ENCODE data around the gene ALG12. TPM values are rescaled to one million over a fixed set of nuclear protein-coding genes. Genes with fewer than 3 reads are reported as not detected.

Gene ALG12
- total RNA-seq, 1 experiment from 2014 or later, result 13.9 TPM

- DNase-seq (ENCODE audit: low spot score), result peak; percentile 89
Measured at GRCh38 chr22:49930596-49931412, 12.6 kb upstream of the ALG12 start.

GRCh38 chr22:49929994-49930575 is 11.8 kb upstream of the ALG12 start:
- no peak for DNase-seq (ENCODE audit: low spot score)

- DNase-seq (ENCODE audit: low spot score), result no peak
Measured at GRCh38 chr22:49929211-49929979, 11.2 kb upstream of the ALG12 start.

GRCh38 chr22:49928555-49929210 is 10.4 kb upstream of the ALG12 start:
- no peak for DNase-seq (ENCODE audit: low spot score)

- DNase-seq (ENCODE audit: low spot score), result no peak
Measured at GRCh38 chr22:49928185-49928495, 9.9 kb upstream of the ALG12 start.

- no peak for DNase-seq (ENCODE audit: low spot score)
Measured at GRCh38 chr22:49927483-49928184, 9.4 kb upstream of the ALG12 start.

GRCh38 chr22:49926916-49927315 is 8.7 kb upstream of the ALG12 start:
- no peak for DNase-seq (ENCODE audit: low spot score)

- DNase-seq (ENCODE audit: low spot score), result no peak
Measured at GRCh38 chr22:49925525-49926128, 7.4 kb upstream of the ALG12 start.

GRCh38 chr22:49924113-49924833 is 6.0 kb upstream of the ALG12 start:
- no peak for DNase-seq (ENCODE audit: low spot score)

GRCh38 chr22:49923445-49923844 is 5.2 kb upstream of the ALG12 start:
- no peak for DNase-seq (ENCODE audit: low spot score)

- DNase-seq (ENCODE audit: low spot score), result no peak
Measured at GRCh38 chr22:49922926-49923325, 4.7 kb upstream of the ALG12 start.

GRCh38 chr22:49922484-49922883 is 4.2 kb upstream of the ALG12 start:
- DNase-seq (ENCODE audit: low spot score), result no peak

- DNase-seq (ENCODE audit: low spot score), result no peak
Measured at GRCh38 chr22:49921508-49922278, 3.5 kb upstream of the ALG12 start.

- DNase-seq (ENCODE audit: low spot score), result no peak
Measured at GRCh38 chr22:49920859-49921258, 2.6 kb upstream of the ALG12 start.

- no peak for DNase-seq (ENCODE audit: low spot score)
Measured at GRCh38 chr22:49918911-49919881, 958 bp upstream of the ALG12 start.

- no peak for DNase-seq (ENCODE audit: low spot score)
Measured at GRCh38 chr22:49916831-49917230, 1.4 kb downstream of the ALG12 start.

GRCh38 chr22:49915610-49916009 is 2.6 kb downstream of the ALG12 start:
- DNase-seq (ENCODE audit: low spot score), result no peak

- no peak for DNase-seq (ENCODE audit: low spot score)
Measured at GRCh38 chr22:49914256-49914655, 4.0 kb downstream of the ALG12 start.

- no peak for DNase-seq (ENCODE audit: low spot score)
Measured at GRCh38 chr22:49913446-49913845, 4.8 kb downstream of the ALG12 start.

All from H4 (cell line).